CD14-positive monocyte (primary cell): ENCODE measurements around the gene FAM81A. TPM values are rescaled to one million over a fixed set of nuclear protein-coding genes. Genes with fewer than 3 reads are reported as not detected.
A peak's percentile ranks its signal among the peaks of the same experiment; 100 is the strongest.

Source experiments
- DNase-seq, 3 donors: peaks; one replicate each; pipeline ENCODE4 v3.0.0-alpha.2; 2011 to 2022
- H2AFZ ChIP-seq: 2 replicates; pipeline ENCODE4 v1.6.0; 2012; ENCODE audit warnings: mild to moderate bottlenecking, low read depth, low read length, inconsistent platforms; ENCODE audit not compliant: insufficient read depth, poor library complexity, severe bottlenecking
- H3K27ac ChIP-seq, 2 donors: 1 replicate in 1 of 2; 2 replicates in 1 of 2; pipeline ENCODE4 v1.5.1; 2012 to 2013; ENCODE audit warnings: low read length in 2 of 2, control low read depth in 1 of 2, inconsistent platforms in 1 of 2, low read depth in 1 of 2, mild to moderate bottlenecking in 1 of 2
- H3K27me3 ChIP-seq, 2 donors: one replicate each; pipeline versions ENCODE4 v1.6.0 to v1.6.1; 2011 to 2013; ENCODE audit warnings: low read length in 2 of 2; ENCODE audit not compliant: control insufficient read depth in 2 of 2, insufficient read depth in 2 of 2
- H3K36me3 ChIP-seq, 2 donors: replicated peaks in 1 of 2; 1 replicate in 1 of 2; 2 replicates in 1 of 2; pipeline versions ENCODE4 v1.5.1 to v1.6.1; 2012 to 2013; ENCODE audit warnings: low read length in 2 of 2, control low read depth in 1 of 2, inconsistent platforms in 1 of 2, mild to moderate bottlenecking in 1 of 2; ENCODE audit not compliant: insufficient read depth in 2 of 2, control insufficient read depth in 1 of 2
- H3K4me1 ChIP-seq, 2 donors: 1 replicate in 1 of 2; 2 replicates in 1 of 2; pipeline versions ENCODE4 v1.5.1 to v1.6.1; 2012 to 2013; ENCODE audit warnings: low read length in 2 of 2, control low read depth in 1 of 2, inconsistent platforms in 1 of 2, mild to moderate bottlenecking in 1 of 2, moderate library complexity in 1 of 2; ENCODE audit not compliant: insufficient read depth in 2 of 2, control insufficient read depth in 1 of 2
- H3K4me2 ChIP-seq: replicated peaks from 2 replicates; pipeline ENCODE3; 2012; ENCODE audit warnings: low read length, moderate library complexity, mild to moderate bottlenecking; ENCODE audit not compliant: poor library complexity, severe bottlenecking; ENCODE audit errors: extremely low read depth
- H3K4me3 ChIP-seq, 3 experiments: fragments of 200-600 bp in 1 of 3; sonication (generic) in 1 of 3; replicated peaks in 1 of 3; 1 replicate in 2 of 3; 2 replicates in 1 of 3; pipeline ENCODE4 v1.5.1; 2011 to 2013; ENCODE audit warnings: low read length in 3 of 3, mild to moderate bottlenecking in 3 of 3, control low read depth in 2 of 3, low read depth in 2 of 3, inconsistent platforms in 1 of 3, moderate library complexity in 1 of 3
- H3K79me2 ChIP-seq: 2 replicates; pipeline ENCODE4 v1.6.0; 2012; ENCODE audit warnings: mild to moderate bottlenecking, control low read depth, inconsistent platforms, low read length, moderate library complexity; ENCODE audit not compliant: insufficient read depth
- H3K9ac ChIP-seq: 2 replicates; pipeline ENCODE4 v1.6.0; 2017; ENCODE audit warnings: low read length, mild to moderate bottlenecking; ENCODE audit not compliant: insufficient read depth, poor library complexity, severe bottlenecking
- H3K9me3 ChIP-seq, 2 donors: replicated peaks in 1 of 2; 1 replicate in 1 of 2; 2 replicates in 1 of 2; pipeline versions ENCODE4 v1.5.1 to v1.6.1; 2012 to 2013; ENCODE audit warnings: low read length in 2 of 2, control low read depth in 1 of 2; ENCODE audit not compliant: control insufficient read depth in 1 of 2, insufficient read depth in 1 of 2
- H4K20me1 ChIP-seq: 2 replicates; pipeline ENCODE4 v1.6.0; 2012; ENCODE audit warnings: mild to moderate bottlenecking, low read length, control low read depth, moderate library complexity; ENCODE audit not compliant: insufficient read depth
- H3K27ac Mint-ChIP-seq, 7 donors: one replicate each; pipeline ENCODE4 v1.8.0; 2020; ENCODE audit warnings: mild to moderate bottlenecking in 7 of 7, mixed read lengths in 7 of 7, moderate library complexity in 6 of 7, inconsistent platforms in 2 of 7
- H3K27me3 Mint-ChIP-seq, 3 donors: one replicate each; pipeline ENCODE4 v1.8.0; 2021 to 2022; ENCODE audit warnings: low read depth in 3 of 3, mild to moderate bottlenecking in 3 of 3, mixed read lengths in 3 of 3, moderate library complexity in 3 of 3, inconsistent platforms in 1 of 3
- H3K36me3 Mint-ChIP-seq, 2 donors: one replicate each; pipeline ENCODE4 v1.8.0; 2020; ENCODE audit warnings: mixed read lengths in 2 of 2, inconsistent platforms in 1 of 2, mild to moderate bottlenecking in 1 of 2
- H3K4me1 Mint-ChIP-seq: one replicate; pipeline ENCODE4 v1.8.0; 2020; ENCODE audit warnings: mild to moderate bottlenecking, mixed read lengths
- H3K4me3 Mint-ChIP-seq, 2 donors: one replicate each; pipeline ENCODE4 v1.8.0; 2020; ENCODE audit warnings: mild to moderate bottlenecking in 2 of 2, mixed read lengths in 2 of 2, moderate library complexity in 1 of 2
- H3K9me3 Mint-ChIP-seq, 7 donors: one replicate each; pipeline ENCODE4 v1.8.0; 2020 to 2022; ENCODE audit warnings: mixed read lengths in 7 of 7, mild to moderate bottlenecking in 6 of 7, moderate library complexity in 6 of 7, inconsistent platforms in 2 of 7
- CTCF ChIP-seq: fragments of 200-600 bp; IDR thresholded peaks from one replicate; pipeline ENCODE4 v1.8.0; 2022; ENCODE audit warnings: antibody characterized with exemption, mild to moderate bottlenecking
- WGBS: methylation state at CpG from one replicate; pipeline ENCODE4 v1.1.5; 2013; ENCODE audit warnings: missing lambda C conversion rate; ENCODE audit not compliant: insufficient coverage; 5-methylcytosine and 5-hydroxymethylcytosine counted together
- intact Hi-C, 2 donors: fragments of 100-400 bp; cut with micrococcal nuclease; formaldehyde crosslinking; loops; one replicate each; pipeline versions ENCODE4 v1.15.0 to v1.15.1; 2023
- polyA plus RNA-seq, 3 donors: library from polyadenylated mRNA; depleted of rRNA in 1 of 3; unstranded in 2 of 3; stranded (reverse) in 1 of 3; fragments of 300-500 nt in 2 of 3; fragments of >200 nt in 1 of 3; fragmentation: Illumina TruSeq in 2 of 3; gene quantifications; 1 replicate in 2 of 3; 2 replicates in 1 of 3; pipeline ENCODE4 v1.2.3, GENCODE V29; 2012 to 2021

Gene FAM81A
- polyA plus RNA-seq, 3 donors = 0.40 to 0.66 TPM; not detected in 1

DNA sequence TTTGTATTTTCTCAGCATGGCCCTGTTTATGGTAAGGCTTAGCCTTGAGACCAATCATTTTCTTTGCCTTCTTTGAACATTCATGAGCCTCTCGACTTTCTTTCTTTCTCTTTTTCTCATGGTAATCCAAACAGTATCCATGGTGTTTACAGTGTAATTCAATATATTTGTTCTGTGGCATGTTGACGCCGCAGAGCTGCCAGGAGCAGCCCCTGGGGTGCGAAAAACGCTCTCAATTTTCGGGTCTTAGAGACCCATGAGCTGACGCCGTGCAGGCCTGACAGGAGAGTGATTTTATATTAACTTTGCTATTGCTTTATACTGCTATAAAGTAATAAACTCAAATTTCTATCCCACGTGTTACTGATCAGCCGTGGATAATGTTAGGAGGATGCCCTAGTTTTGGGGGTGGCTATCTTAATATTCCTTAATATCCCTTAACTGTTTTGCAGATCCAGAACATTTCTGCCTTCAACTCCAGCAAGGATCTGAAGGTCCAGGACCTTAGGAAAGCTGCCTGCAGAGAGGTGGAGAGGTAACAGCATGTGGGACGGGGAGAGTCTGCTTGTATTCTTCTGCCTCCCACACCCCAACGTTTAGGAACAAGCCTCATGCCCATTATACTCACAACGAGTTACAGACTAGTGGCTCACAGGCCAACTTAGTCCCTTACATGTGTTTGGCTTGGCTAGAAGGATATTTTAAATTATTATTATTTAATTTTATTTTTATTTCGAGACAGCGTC is 36.0 kb upstream of the FAM81A start:
- no peak overlapping the region for H2AFZ ChIP-seq
- peaks cover 21% of the 10 kb centered on the region for H3K79me2 ChIP-seq
- Mint-ChIP-seq H3K36me3 (no peaks in the 10 kb centered on the region), H3K4me3 (peak overlapping the region; percentile 1 to 81), H3K9me3 (no peaks in the 10 kb centered on the region), H3K27ac (peak overlapping the region in 6 of 7 donors; percentile 34 to 89 (median 82)), H3K4me1 (peaks cover 86% of the 10 kb centered on the region), H3K27me3 (peaks cover 0 to 1% (median 0%) of the 10 kb centered on the region in 3 donors)
- no CpG with 5 or more reads among the region's 15 CpGs for WGBS
- no peak for TF ChIP-seq CTCF
- no peaks in the 10 kb centered on the region for H3K9me3 ChIP-seq
- H3K4me2 ChIP-seq = peak overlapping the region; percentile 52
- intact Hi-C loops = no loop called here
- H4K20me1 ChIP-seq = no peaks in the 10 kb centered on the region
- peaks cover 79 to 88% of the 10 kb centered on the region in 2 donors for H3K4me1 ChIP-seq
- H3K27me3 ChIP-seq = no peaks in the 10 kb centered on the region
- peak overlapping the region in 1 of 2 donors; percentile 65 for H3K27ac ChIP-seq
- H3K36me3 ChIP-seq = no peaks in the 10 kb centered on the region
- peak overlapping the region in 1 of 3 experiments; percentile 53 for H3K4me3 ChIP-seq
- DNase-seq = no peak
- no peak overlapping the region for H3K9ac ChIP-seq

DNA sequence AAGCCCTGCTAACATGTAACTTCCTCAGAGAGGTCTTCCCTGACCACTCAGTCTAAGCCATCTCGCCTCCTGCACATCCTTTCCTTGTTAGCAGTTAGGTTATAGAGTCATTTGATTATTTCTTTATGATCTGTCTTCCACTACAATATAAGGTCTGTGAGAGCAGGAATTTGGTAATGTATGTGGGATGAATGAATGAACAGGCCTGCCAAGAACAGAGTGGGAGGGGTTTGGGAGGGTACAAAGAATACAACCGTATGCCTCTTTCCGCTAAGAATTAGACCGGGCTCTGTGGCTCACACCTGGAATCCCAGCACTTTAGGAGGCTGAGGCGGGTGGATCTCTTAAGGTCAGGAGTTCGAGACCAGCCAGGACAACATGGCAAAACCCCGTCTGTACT is 32.9 kb upstream of the FAM81A start:
- Histone ChIP-seq H4K20me1 (no peaks in the 10 kb centered on the region), H3K36me3 (no peaks in the 10 kb centered on the region), H3K4me2 (no peak overlapping the region), H3K9ac (no peak overlapping the region), H3K27me3 (no peaks in the 10 kb centered on the region), H2AFZ (no peak overlapping the region), H3K4me1 (peaks cover 83 to 88% of the 10 kb centered on the region in 2 donors), H3K79me2 (peaks cover 44% of the 10 kb centered on the region), H3K9me3 (no peaks in the 10 kb centered on the region), H3K27ac (no peak overlapping the region), H3K4me3 (no peak overlapping the region)
- Mint-ChIP-seq H3K9me3 (no peaks in the 10 kb centered on the region), H3K36me3 (no peaks in the 10 kb centered on the region), H3K27me3 (no peaks in the 10 kb centered on the region), H3K4me3 (peak overlapping the region; percentile 2 to 49), H3K4me1 (peaks cover 86% of the 10 kb centered on the region), H3K27ac (peak overlapping the region in 1 of 7 donors; percentile 71)
- intact Hi-C loops = no loop called here
- no peak for DNase-seq
- TF ChIP-seq CTCF = no peak
- WGBS = 82% methylated on average over 3 of the region's 7 CpGs
